Smooth muscle cell of the pulmonary artery (primary cell): ENCODE data around the gene ABI1. TPM values are rescaled to one million over a fixed set of nuclear protein-coding genes. Genes with fewer than 3 reads are reported as not detected.

ENCODE experiments used
- total RNA-seq: library from RNA; depleted of rRNA; stranded (reverse); fragments of >200 nt; gene quantifications from 2 replicates; pipeline ENCODE4 v1.2.3, GENCODE V29; 2014

The ABI1 gene
- total RNA-seq, result 24.0 and 25.9 TPM in 2 replicates

DNA sequence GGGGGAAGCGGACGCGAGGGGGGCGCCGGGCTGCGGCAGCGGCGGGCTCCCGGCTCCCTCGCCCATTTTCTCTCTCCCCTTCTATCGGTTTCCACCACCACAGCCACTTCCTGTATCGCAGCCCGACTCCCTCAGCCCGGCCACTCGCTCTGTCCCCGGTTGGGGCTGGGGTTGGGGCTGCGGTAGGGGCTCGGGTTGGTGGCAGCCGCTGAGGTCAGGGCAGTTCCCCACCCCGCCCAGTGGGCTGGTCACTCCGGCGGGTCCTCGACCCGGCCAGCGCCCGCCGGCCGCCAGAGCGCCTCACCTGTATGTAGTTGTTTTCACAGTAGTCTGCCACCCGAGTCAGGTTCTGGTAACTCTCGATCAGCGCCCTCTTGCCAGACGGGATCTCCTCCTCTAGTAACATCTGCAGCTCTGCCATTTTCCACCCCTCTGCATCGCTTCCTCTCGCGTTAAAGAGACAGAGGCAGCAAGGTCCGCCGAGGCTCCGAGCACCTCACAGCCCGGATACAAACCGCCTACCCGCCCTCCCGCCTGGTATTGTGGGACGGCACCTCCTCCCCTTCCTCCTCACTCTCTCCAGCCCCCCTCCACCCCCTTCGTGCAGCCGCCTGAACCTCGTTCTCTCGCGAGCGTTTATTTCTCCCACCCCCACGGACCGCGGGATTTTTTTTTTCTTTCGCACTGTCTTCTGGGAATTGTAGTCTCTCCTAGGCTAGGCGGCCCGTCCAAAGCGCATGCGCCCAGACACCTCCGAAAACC lies at the start of gene ABI1:
Gene ABI1, minus strand, starts transcription at position 516 of the 762 bp plus-strand sequence. Its CDS starts 95 bp downstream, at position 421.

DNA sequence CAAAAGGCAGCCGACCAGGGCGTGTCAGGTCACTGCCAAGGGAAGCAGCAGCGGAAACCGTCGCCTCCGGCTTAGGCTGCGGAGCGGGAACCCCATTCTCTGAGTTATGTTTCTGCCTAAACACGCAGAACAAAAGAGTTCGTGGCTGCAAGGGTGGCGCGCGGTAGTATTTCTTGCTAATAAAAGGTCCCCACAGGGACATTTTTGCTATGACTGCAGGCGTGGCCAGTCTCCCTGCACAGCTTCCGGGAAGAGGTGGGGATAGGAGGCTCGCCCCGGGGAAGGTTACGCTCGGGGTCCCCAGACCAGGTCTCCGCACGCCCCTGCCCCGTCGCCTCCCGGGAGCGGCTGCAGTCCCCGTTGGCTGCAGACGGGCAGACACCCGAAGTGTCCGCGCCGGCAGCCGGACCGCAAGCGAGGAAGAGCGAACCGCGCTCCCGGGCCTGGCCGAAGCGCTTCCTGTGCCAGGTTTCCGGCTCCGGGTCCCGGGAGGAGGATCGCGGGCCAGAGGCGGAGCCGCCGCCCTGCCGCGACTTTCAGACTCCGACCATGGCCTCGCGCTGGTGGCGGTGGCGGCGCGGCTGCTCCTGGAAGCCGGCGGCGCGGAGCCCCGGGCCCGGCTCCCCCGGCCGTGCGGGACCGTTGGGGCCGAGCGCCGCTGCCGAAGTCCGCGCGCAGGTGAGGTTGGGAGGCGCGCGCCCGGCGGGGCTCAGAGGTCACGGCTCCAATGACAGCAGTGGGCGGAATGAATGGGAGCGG lies 163.4 kb downstream of the ABI1 start, which contains the start of gene PDSS1:
Gene PDSS1, plus strand, starts transcription at position 539 of the 759 bp plus-strand sequence. Its CDS starts 11 bp downstream, at position 550.

Other genes with a start within 250 kb of the ABI1 start
- 2.7 and 3.6 TPM in 2 replicates for gene PDSS1, start 163.3 kb downstream of the ABI1 start, total RNA-seq
- gene ANKRD26, start 239.5 kb upstream of the ABI1 start, total RNA-seq, result 6.8 and 7.2 TPM in 2 replicates